HEK293T (cell line): Measurements from ENCODE around the gene GOLGA6L10.
"Not testable (repeated sequence)": the region's sequence is repeated elsewhere in the genome, so short reads cannot be mapped to it uniquely, and the experiment has no call there.

Experiments
- ARNT ChIP-seq: fragments of 450-650 bp; IDR thresholded peaks from 2 replicates; pipeline ENCODE4 v1.6.1; 2017; ENCODE audit warnings: mild to moderate bottlenecking
- ELF4 ChIP-seq: fragments of 450-650 bp; IDR thresholded peaks from 2 replicates; pipeline ENCODE4 v1.6.1; 2017; ENCODE audit warnings: antibody characterized with exemption
- FOXK2 ChIP-seq: fragments of 450-650 bp; IDR thresholded peaks from 2 replicates; pipeline ENCODE4 v1.6.1; 2016; ENCODE audit warnings: mild to moderate bottlenecking
- FOXM1 ChIP-seq: fragments of 450-650 bp; IDR thresholded peaks from 2 replicates; pipeline ENCODE4 v1.6.1; 2017; ENCODE audit warnings: mild to moderate bottlenecking, borderline replicate concordance
- HDGF ChIP-seq: fragments of 450-650 bp; IDR thresholded peaks from 2 replicates; pipeline ENCODE4 v1.6.1; 2017; ENCODE audit warnings: antibody characterized with exemption, borderline replicate concordance
- L3MBTL2 ChIP-seq: fragments of 450-650 bp; conservative IDR thresholded peaks from 2 replicates; pipeline ENCODE4 v1.6.1; 2016; ENCODE audit warnings: mild to moderate bottlenecking
- NFRKB ChIP-seq: fragments of 450-650 bp; IDR thresholded peaks from 2 replicates; pipeline ENCODE4 v1.6.1; 2016; ENCODE audit warnings: mild to moderate bottlenecking, moderate library complexity
- PKNOX1 ChIP-seq: fragments of 450-650 bp; IDR thresholded peaks from 2 replicates; pipeline ENCODE4 v1.6.1; 2016
- SP1 ChIP-seq: fragments of 450-650 bp; IDR thresholded peaks from 2 replicates; pipeline ENCODE4 v1.6.1; 2017
- SUZ12 ChIP-seq: fragments of 450-650 bp; IDR thresholded peaks from 2 replicates; pipeline ENCODE4 v1.6.1; 2016; ENCODE audit warnings: mild to moderate bottlenecking
- ZNF384 ChIP-seq: fragments of 450-650 bp; IDR thresholded peaks from 2 replicates; pipeline ENCODE4 v1.6.1; 2016

GRCh38 chr15:82335006-82335405 lies 14.3 kb downstream of the GOLGA6L10 start:
- not testable (repeated sequence) for TF ChIP-seq SUZ12, ZNF384, HDGF, PKNOX1, L3MBTL2, ARNT, SP1, FOXK2, NFRKB, ELF4, FOXM1
